HG03521 (cell line): ENCODE data around the gene ANKRD6.

Experiments
- ATAC-seq: cut with Tn5 transposase; IDR thresholded peaks from one replicate; pipeline ENCODE4 v1.9.1; 2021; ENCODE audit warnings: mild to moderate bottlenecking, moderate library complexity; ENCODE audit not compliant: unreplicated experiment

Gene ANKRD6

GRCh38 chr6:89555806-89556205, 122.9 kb downstream of the ANKRD6 start:
- no peak for ATAC-seq

- no peak for ATAC-seq
These were observed 126.5 kb downstream of the ANKRD6 start for GRCh38 chr6:89559487-89559886.

- no peak for ATAC-seq
These were observed 129.4 kb downstream of the ANKRD6 start for GRCh38 chr6:89562093-89562973.

- no peak for ATAC-seq
These were observed 130.9 kb downstream of the ANKRD6 start for GRCh38 chr6:89563866-89564265.

- no peak for ATAC-seq
These were observed 131.9 kb downstream of the ANKRD6 start for GRCh38 chr6:89564752-89565427.

GRCh38 chr6:89566008-89566800, 133.3 kb downstream of the ANKRD6 start:
- no peak for ATAC-seq

DNA sequence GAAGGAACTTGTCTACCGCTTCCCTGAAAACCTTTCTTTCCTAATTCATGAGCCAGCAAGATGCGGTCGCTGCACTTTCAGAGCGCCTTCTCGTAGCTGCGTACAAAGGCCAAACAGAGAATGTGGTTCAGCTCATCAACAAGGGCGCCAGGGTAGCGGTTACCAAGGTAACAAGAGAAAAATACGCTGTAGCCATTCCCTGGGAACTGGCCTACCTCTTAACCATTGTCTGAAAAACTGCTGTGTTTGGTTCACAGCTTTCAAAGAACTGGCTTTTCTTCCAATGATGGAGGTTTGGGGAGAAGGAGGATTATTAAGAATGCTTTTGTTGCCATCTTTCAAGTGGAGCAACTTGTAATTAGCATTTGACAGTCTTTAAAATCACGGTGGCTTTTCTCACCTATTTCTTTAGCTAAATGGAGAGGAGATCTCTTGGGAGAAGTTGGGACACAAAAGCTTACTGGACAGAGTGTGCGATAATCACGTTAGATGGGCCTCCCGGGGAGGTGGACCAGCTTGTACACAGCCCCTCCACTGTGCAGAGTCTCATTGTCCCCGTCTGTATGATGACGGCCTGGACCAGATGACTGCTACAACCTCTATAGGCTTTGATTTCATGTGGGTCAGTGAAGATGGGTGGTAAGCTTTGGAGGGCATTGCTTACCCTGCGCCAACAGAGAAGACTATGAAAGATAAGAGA, 134.1 kb downstream of the ANKRD6 start:
- no peak for ATAC-seq

DNA sequence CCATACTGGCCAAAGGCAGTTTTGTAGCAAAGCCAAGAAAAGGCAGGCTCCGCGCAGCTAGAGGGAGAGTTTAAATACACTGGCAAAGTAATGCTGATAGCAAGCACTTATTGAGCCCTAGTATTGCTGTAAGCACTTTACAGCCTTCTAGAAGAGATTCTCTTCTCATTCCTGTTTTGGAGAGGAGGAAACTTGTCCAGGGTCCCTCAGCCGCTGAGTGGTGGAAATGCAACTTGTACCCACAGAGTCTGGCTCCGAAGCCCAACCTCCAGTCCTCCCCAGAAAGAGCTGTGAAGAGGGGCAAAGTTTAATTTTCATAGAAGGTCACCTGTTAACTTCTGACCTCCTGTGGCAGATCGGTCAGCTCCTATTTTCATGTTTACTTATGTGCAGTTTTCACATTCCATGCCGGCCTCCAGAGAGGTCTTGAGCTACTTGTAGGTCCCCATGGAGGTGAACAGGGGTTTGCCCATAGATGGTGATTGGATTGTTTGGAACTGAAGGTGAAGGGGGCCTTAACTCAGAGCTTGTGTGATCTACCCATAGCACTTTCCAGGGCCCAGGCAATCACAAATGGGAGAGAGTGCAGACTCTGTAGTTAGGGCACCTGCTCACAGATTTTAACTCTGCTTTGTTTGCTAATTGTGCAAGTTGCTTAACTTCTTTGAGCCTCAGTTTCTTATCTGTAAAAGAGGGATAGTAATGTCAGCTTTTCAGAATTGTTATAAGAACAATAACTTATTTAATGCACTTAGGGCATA, 134.9 kb downstream of the ANKRD6 start:
- no peak for ATAC-seq

GRCh38 chr6:89574910-89575561, 142.1 kb downstream of the ANKRD6 start:
- ATAC-seq = no peak

DNA sequence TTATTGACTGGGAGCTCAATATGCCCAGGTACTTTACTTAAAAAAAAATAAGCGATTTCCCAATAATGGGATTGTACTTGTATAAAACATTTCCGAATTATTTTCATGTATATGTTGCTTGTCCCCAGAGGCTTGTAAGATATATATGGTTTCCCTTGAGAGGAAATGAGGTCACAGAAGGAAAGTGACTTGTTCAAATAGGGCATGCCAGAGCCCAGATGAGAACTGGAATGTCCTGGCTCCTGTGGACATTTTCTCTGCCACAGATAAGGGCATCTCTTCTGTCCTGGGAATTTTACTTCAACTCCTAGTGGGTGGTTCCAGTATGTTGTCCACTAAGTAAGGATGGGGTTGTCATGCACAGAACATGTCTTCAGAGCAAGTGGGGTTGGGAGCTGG, 142.6 kb downstream of the ANKRD6 start:
- ATAC-seq = no peak

DNA sequence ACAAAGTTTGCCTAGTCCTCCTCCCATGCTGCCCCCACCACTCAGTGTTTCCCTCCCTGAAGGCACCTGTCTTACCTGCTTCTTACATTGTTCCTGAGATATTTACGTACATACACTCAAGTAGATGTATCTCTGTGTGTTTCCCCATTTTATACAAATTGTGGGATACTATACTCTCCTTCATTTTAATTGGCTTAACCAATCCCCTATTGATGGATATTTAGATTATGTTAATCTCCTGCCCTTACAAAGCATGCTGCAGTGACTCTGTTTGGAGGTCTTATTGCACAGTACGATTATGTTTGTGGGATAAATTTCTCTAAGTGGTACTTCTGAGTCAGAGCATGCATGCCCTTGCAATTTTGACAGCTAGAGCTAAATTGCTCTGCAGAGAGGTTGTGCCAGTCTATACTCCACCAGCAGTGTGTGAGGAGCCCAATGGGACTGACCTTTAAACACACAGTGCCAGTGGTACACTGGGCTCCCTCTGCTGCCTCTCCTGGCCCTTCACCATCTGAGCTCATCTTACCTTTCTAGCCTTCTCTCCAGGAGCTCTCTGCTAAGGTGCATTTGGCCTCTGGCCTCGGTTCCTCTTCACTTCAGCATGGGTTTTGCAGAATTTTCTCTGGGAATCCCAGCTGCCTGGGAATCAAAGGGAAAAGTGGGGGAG, 148.2 kb downstream of the ANKRD6 start:
- ATAC-seq = no peak

GRCh38 chr6:89581689-89582088, 148.7 kb downstream of the ANKRD6 start:
- no peak for ATAC-seq

DNA sequence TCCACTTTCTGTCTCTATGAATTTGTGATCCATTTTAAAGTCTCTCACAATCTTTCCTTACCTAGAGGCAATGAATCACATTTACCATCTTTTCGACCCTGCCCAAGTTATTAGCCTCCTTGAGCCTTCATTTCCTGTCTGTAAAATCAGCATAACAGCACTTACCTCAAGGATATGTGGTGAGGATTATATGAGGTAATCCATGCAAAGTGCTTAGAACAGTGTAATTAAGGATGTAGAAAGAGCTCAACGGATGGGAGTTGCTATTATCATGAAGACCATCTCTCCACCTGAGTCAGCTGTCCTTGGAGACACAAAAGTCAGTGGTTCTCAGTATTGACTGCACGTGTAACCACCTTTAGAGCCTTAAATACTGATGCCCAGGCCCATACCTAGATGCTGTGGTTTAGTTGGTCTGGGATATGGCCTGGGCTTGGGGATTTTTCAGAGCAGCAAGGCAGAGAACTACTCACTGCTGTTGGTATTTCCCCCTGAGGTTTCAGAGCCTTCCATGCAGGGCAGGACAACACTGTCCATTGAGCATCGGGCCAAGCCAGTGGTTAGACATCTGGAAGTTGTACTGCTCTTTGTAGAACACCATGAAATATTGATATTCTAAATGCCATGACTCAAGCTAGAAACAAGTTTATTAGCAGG, 149.8 kb downstream of the ANKRD6 start:
- no peak for ATAC-seq

GRCh38 chr6:89583559-89583958, 150.6 kb downstream of the ANKRD6 start:
- no peak for ATAC-seq

DNA sequence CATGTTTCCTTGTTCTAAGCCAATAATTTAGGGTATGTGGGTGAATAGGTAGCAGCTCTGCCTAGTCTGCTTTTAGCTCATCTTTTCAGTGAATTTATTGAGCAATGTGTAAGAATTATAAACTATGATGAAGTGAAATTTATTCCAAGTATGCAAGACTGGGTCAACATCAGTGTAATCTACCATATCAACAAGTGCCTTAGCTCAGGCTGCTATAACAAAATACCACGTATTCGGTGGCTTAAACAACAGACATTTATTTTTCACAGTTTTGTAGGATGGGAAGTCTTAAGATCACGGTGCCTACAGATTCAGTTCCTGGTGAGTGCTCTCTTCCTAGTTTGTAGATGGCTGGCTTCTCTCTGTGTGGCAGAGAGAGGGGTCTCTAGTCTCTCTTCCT, 151.6 kb downstream of the ANKRD6 start:
- no peak for ATAC-seq

DNA sequence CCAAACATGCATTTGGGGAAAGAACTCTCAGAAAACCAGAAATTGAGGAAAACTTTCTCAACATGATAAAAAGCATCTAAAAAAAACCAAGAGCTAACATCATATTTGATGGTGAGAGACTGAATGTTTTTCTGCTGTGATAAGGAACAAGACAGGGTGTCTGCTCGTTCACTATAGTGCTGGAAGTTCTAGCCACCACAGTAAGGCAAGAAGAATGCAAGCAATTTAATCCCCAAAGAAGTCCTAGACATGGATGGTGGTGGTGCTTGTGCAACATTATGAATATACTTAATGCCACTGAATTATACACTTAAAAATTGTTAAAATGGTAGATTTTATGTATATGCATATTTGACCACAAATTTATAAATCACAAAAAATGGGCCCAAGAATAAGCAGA, 152.2 kb downstream of the ANKRD6 start:
- ATAC-seq = no peak

DNA sequence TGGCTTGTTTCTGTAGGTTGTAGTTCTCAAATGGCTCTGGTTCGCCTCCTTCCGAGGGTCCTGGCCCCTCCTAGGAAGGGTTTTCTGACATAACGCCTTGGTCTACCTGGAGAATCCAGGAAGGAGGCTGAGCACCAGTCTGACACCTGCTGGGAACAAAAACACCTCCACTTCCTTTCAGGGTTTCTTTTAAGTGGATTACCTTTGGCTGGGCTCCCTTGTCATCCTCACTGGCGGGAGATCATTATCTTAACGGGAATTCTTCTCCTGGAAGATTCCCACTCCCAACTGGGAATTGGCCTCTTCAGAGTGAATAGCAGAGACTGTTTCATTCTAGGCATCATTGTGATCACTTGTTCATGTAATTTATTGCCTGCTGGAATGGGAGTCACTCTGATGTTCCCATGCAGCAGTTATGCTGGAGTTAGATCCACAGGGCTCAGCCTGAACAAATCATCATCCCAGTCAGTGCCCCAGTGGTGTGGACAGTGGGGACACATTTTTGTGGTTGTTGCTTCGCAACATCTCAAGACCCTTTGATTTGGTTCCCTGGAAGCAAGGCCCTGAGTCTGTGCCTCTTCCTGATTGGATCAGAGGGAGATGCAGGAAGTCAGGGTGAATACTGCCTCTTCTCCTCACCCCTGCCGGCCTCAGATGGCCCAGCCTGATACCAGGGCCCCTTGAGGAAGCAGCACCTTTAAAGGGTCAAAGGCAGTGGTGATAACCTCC, 156.5 kb downstream of the ANKRD6 start:
- ATAC-seq = no peak

DNA sequence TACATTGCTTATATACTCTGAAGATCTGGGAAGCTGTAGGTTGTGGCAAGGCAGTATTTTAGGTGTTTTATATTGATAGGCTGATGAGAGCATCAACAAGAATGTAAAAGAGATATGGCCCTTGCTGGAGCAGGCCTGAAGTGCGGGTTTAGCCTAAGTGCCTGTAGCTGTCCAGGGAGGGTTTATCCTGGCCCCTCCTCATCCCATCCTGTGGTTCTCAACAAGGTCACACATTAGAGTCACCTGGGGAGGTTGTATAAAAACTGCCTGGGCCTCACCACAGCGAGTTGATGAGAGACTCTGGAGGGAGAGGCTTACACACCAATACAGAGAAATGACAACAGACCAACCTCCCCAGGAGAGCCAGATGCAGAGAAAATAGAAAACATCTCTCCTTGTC, 157.2 kb downstream of the ANKRD6 start:
- no peak for ATAC-seq
